Fibroblast of lung (primary cell): ENCODE results near the gene SNX8.

Experiments
- CTCF ChIP-seq, 2 donors: IDR thresholded peaks in 1 of 2; conservative IDR thresholded peaks in 1 of 2; 1 replicate in 1 of 2; 2 replicates in 1 of 2; pipeline ENCODE4 v1.5.1; 2011 to 2012; ENCODE audit warnings: low read length in 2 of 2, control low read depth in 1 of 2, inconsistent platforms in 1 of 2, low read depth in 1 of 2, mild to moderate bottlenecking in 1 of 2
- EZH2 ChIP-seq: IDR thresholded peaks from 2 replicates; pipeline ENCODE4 v1.5.1; 2012; ENCODE audit warnings: low read length, control low read depth, mild to moderate bottlenecking; ENCODE audit errors: missing control alignments

- TF ChIP-seq EZH2 (no peak), CTCF (conservative IDR thresholded peaks at IDR 0.05 in 1 of 2, IDR thresholded peaks at IDR 0.05 in 1 of 2; ENCODE audit: low read depth in 1 of 2, low read length in 2 of 2) (no peak)
Measured at GRCh38 chr7:2270495-2270894, 43.7 kb downstream of the SNX8 start.
